ENCODE results near the gene FNBP1.
"Not testable (repeated sequence)": the region's sequence is repeated elsewhere in the genome, so short reads cannot be mapped to it uniquely, and the experiment has no call there.

The FNBP1 gene

DNA sequence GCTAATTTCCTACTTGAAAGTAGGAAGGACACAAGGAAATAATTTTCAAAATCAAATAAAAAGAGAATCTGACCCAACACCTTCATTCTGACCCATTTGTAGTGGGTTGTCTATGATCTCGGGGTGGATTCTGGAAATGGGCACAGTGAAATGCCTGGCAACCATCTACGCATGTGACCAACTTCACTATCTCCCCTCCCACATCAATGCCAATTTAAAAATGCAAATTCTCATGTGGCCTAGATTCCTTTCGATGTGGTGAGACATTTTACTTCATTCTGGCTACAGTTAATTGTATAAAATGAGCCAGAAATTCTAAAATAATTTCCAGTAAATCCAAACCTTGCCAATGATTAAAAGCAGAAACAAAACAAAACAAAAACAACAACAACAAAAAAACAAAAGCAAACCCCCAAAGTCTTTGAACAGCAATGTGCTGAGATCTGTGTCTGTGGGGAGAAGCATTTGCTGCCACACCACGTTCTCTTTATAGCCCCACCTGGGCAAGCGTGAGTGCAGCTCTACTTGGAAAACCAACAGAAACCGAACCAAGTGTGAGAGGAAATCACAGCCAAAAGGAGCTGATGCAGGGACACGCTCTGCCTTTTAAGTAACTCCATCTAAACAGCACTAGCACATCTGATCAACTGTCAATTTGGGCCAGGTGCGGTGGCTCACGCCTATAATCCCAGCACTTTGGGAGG lies 148.7 kb downstream of the FNBP1 start:
- H3K79me2 ChIP-seq (ENCODE audit: insufficient read depth, low read length) = peaks cover 12% of the 10 kb centered on the region; the same call in 1 of the 2 replicates
- no peaks in the 10 kb centered on the region for H3K9me3 ChIP-seq (ENCODE audit: insufficient read depth, low read depth, low read length)
- peaks cover 15% of the 10 kb centered on the region for H3F3A ChIP-seq (ENCODE audit: low read depth)
- peaks cover 36% of the 10 kb centered on the region; the same call in 1 of the 2 replicates for H3K36me3 ChIP-seq (ENCODE audit: insufficient read depth, low read length)
- no peak overlapping the region for H3K4me3 ChIP-seq (ENCODE audit: low read length, poor library complexity, severe bottlenecking)
- TF ChIP-seq, protein P1, sequence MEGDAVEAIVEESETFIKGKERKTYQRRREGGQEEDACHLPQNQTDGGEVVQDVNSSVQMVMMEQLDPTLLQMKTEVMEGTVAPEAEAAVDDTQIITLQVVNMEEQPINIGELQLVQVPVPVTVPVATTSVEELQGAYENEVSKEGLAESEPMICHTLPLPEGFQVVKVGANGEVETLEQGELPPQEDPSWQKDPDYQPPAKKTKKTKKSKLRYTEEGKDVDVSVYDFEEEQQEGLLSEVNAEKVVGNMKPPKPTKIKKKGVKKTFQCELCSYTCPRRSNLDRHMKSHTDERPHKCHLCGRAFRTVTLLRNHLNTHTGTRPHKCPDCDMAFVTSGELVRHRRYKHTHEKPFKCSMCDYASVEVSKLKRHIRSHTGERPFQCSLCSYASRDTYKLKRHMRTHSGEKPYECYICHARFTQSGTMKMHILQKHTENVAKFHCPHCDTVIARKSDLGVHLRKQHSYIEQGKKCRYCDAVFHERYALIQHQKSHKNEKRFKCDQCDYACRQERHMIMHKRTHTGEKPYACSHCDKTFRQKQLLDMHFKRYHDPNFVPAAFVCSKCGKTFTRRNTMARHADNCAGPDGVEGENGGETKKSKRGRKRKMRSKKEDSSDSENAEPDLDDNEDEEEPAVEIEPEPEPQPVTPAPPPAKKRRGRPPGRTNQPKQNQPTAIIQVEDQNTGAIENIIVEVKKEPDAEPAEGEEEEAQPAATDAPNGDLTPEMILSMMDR (conservative IDR thresholded peaks at IDR 0.05; ENCODE audit: low read length) = no peak
- TF ChIP-seq EZH2phosphoT487 (IDR thresholded peaks at IDR 0.05; ENCODE audit: borderline replicate concordance) = no peak
- H3K27me3 ChIP-seq (ENCODE audit: insufficient read depth, low read length, poor library complexity, severe bottlenecking) = no peaks in the 10 kb centered on the region
- no peaks in the 10 kb centered on the region for H3K9me2 ChIP-seq (replicated peaks; ENCODE audit: low read depth, low read length)
- H3K4me2 ChIP-seq (ENCODE audit: low read depth, low read length, poor library complexity, severe bottlenecking) = no peak overlapping the region
- no peak overlapping the region for H2AFZ ChIP-seq (ENCODE audit: low read length)
- H3K4me1 ChIP-seq (ENCODE audit: insufficient read depth, low read length, poor library complexity, severe bottlenecking) = peaks cover 52% of the 10 kb centered on the region
- peak overlapping the region; percentile 22 for H3K9ac ChIP-seq (ENCODE audit: low read depth, low read length, poor library complexity, severe bottlenecking)
- no peaks in the 10 kb centered on the region for H4K20me1 ChIP-seq (ENCODE audit: insufficient read depth, low read length, poor library complexity, severe bottlenecking)

DNA sequence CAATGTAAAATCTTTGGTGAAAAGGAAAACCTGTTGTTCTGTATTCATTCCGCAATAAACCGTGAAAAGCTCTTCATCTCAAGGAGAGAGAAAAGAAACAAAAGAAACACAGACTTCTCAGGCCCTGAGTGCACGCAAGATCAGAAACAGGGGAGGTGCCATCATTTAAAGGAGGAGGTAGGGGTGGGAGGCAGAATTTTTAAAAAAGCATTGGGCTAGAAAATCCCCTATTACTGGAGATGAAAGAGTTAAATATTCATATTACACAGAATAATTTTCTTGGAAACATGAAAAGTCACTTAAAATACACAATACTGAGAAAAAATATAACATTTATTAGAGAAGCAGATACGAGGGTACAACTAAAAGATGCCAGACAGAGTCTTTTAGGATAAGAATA lies 151.4 kb downstream of the FNBP1 start:
- TF ChIP-seq, protein P1 (conservative IDR thresholded peaks at IDR 0.05; ENCODE audit: low read length) = no peak
- no peak for TF ChIP-seq EZH2phosphoT487 (IDR thresholded peaks at IDR 0.05; ENCODE audit: borderline replicate concordance)
- peaks cover 18% of the 10 kb centered on the region for H3F3A ChIP-seq (ENCODE audit: low read depth)
- peak overlapping the region; percentile 94 for H3K9ac ChIP-seq (ENCODE audit: low read depth, low read length, poor library complexity, severe bottlenecking)
- no peaks in the 10 kb centered on the region for H3K9me3 ChIP-seq (ENCODE audit: insufficient read depth, low read depth, low read length)
- peak overlapping the region; percentile 66 for H3K4me3 ChIP-seq (ENCODE audit: low read length, poor library complexity, severe bottlenecking)
- H3K4me2 ChIP-seq (ENCODE audit: low read depth, low read length, poor library complexity, severe bottlenecking) = peak overlapping the region; percentile 95
- H3K9me2 ChIP-seq (replicated peaks; ENCODE audit: low read depth, low read length) = no peaks in the 10 kb centered on the region
- peaks cover 73% of the 10 kb centered on the region for H3K4me1 ChIP-seq (ENCODE audit: insufficient read depth, low read length, poor library complexity, severe bottlenecking)
- no peaks in the 10 kb centered on the region for H3K27me3 ChIP-seq (ENCODE audit: insufficient read depth, low read length, poor library complexity, severe bottlenecking)
- no peak overlapping the region for H2AFZ ChIP-seq (ENCODE audit: low read length)
- H4K20me1 ChIP-seq (ENCODE audit: insufficient read depth, low read length, poor library complexity, severe bottlenecking) = no peaks in the 10 kb centered on the region
- peaks cover 24% of the 10 kb centered on the region for H3K79me2 ChIP-seq (ENCODE audit: insufficient read depth, low read length)
- H3K36me3 ChIP-seq (ENCODE audit: insufficient read depth, low read length) = peaks cover 23% of the 10 kb centered on the region; the same call in 1 of the 2 replicates

DNA sequence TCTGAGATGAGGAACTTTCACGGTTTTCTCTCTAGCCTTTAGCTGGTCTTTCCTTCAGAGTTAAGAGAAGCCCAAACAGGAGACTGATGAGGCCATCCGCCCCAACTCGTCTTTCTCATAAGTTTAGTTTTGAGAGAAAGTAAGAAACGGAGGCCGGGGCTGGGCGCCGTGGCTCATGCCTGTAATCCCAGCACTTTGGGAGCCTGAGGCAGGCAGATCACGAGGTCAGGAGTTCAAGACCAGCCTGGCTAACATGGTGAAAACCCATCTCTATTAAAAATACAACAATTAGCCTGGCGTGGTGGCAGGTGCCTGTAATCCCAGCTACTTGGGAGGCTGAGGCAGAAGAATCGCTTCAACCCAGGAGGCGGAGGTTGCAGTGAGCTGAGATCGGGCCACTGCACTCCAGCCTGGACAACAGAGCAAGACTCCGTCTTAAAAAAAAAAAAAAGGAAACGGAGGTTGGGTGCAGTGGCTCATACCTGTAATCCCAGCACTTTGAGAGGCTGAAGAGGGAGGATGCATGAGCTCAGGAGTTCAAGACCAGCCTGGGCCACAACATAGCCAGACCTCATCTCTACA lies 152.2 kb downstream of the FNBP1 start:
- H4K20me1 ChIP-seq (ENCODE audit: insufficient read depth, low read length, poor library complexity, severe bottlenecking); H3K9me3 ChIP-seq (ENCODE audit: insufficient read depth, low read depth, low read length); H3K27me3 ChIP-seq (ENCODE audit: insufficient read depth, low read length, poor library complexity, severe bottlenecking); H3K9me2 ChIP-seq (replicated peaks; ENCODE audit: low read depth, low read length); H2AFZ ChIP-seq (ENCODE audit: low read length): not testable (repeated sequence)
- H3K36me3 ChIP-seq (ENCODE audit: insufficient read depth, low read length) = peaks cover 18% of the 10 kb centered on the region; the same call in 1 of the 2 replicates
- H3K4me1 ChIP-seq (ENCODE audit: insufficient read depth, low read length, poor library complexity, severe bottlenecking) = peaks cover 79% of the 10 kb centered on the region
- peak overlapping the region; percentile 66 for H3K4me3 ChIP-seq (ENCODE audit: low read length, poor library complexity, severe bottlenecking)
- peak overlapping the region; percentile 94 for H3K9ac ChIP-seq (ENCODE audit: low read depth, low read length, poor library complexity, severe bottlenecking)
- peaks cover 18% of the 10 kb centered on the region for H3F3A ChIP-seq (ENCODE audit: low read depth)
- peak overlapping the region; percentile 95 for H3K4me2 ChIP-seq (ENCODE audit: low read depth, low read length, poor library complexity, severe bottlenecking)
- H3K79me2 ChIP-seq (ENCODE audit: insufficient read depth, low read length) = peaks cover 31% of the 10 kb centered on the region

Data from Loucy (cell line).